ENCODE results near the gene NFE2L1.

GRCh38 chr17:48064638-48065037 is 16.5 kb downstream of the NFE2L1 start:
- TF ChIP-seq EZH2 (IDR thresholded peaks at IDR 0.05; ENCODE audit: insufficient read depth, poor library complexity, severe bottlenecking) (no peak), EZH2phosphoT487 (IDR thresholded peaks at IDR 0.05; ENCODE audit: insufficient read depth, low read depth) (no peak)
